Peyer's patch (tissue), 4 donors: ENCODE measurements around the gene KIF26B. TPM values are rescaled to one million over a fixed set of nuclear protein-coding genes. Genes with fewer than 3 reads are reported as not detected.

Source experiments
- DNase-seq, 3 donors: peaks; one replicate each; pipeline ENCODE4 v3.0.0-alpha.2; 2017 to 2019
- H3K27ac ChIP-seq, 4 donors: fragments of 200-600 bp; sonication (generic); one replicate each; pipeline ENCODE4 v1.5.1; 2016 to 2019
- H3K27me3 ChIP-seq, 2 donors: fragments of 200-600 bp; sonication (generic); one replicate each; pipeline ENCODE4 v1.5.1; 2019
- H3K36me3 ChIP-seq, 3 donors: fragments of 200-600 bp; sonication (generic); one replicate each; pipeline ENCODE4 v1.5.1; 2016 to 2019
- H3K4me1 ChIP-seq, 4 donors: fragments of 200-600 bp; sonication (generic); one replicate each; pipeline ENCODE4 v1.5.1; 2016 to 2019
- H3K4me3 ChIP-seq, 4 donors: fragments of 200-600 bp; sonication (generic); 1 replicate in 3 of 4; 2 replicates in 1 of 4; pipeline ENCODE4 v1.5.1; 2016 to 2019; ENCODE audit warnings: mild to moderate bottlenecking in 1 of 4
- H3K9me3 ChIP-seq, 4 donors: fragments of 200-600 bp; sonication (generic); one replicate each; pipeline ENCODE4 v1.5.1; 2016 to 2019; ENCODE audit warnings: mild to moderate bottlenecking in 1 of 4
- POLR2A ChIP-seq, 2 donors: fragments of 450-650 bp; IDR thresholded peaks; one replicate each; pipeline ENCODE4 v1.5.1; 2017; ENCODE audit warnings: antibody characterized with exemption in 2 of 2, mild to moderate bottlenecking in 2 of 2, moderate library complexity in 2 of 2
- total RNA-seq, 4 donors: library from RNA; depleted of rRNA; stranded (reverse); fragments of >200 nt; gene quantifications; one replicate each; pipeline ENCODE4 v1.1.0, GENCODE V29; 2016
- TF ChIP-seq, protein P1 (sequence below), 6 experiments: fragments of 450-650 bp in 4 of 6; fragments of 200-600 bp in 2 of 6; sonication (generic) in 1 of 6; IDR thresholded peaks; one replicate each; pipeline ENCODE4 v1.5.1; 2017 to 2019; ENCODE audit warnings: antibody characterized with exemption in 6 of 6, mild to moderate bottlenecking in 3 of 6, moderate library complexity in 1 of 6

KIF26B gene
- total RNA-seq, 4 donors from 2014 or later: 0.70 to 1.6 (median 1.1) TPM

DNA sequence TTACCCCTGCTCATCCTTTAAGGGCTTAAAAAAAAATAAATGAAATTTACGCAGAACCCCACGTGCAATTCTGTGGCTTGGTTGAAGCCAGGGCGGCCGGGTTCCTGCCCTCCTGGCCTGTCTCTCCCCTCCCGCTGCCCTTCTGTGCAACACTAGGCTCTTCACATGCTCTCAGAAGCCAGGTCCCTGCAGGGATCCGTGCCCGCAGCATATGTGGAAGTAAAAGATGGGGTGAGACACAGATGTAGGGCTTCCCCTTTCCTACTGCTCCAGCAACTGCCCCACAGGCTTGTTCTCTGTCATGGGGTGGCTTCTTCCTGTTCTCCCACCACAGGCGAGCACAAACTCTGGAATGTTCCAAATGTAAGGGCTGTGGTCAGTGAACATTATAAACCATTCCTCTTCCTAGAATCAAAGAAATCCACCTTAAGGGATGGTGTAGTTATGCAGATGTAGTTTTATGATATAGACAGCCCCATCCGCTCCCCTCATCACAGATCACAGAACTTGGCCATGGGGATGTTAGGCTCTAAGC is 535.4 kb downstream of the KIF26B start:
- Histone ChIP-seq H3K36me3 (no peaks in the 10 kb centered on the region), H3K27me3 (no peaks in the 10 kb centered on the region), H3K4me3 (no peak overlapping the region), H3K9me3 (no peaks in the 10 kb centered on the region), H3K27ac (no peak overlapping the region), H3K4me1 (no peaks in the 10 kb centered on the region)
- DNase-seq: no peak
- no peak for TF ChIP-seq POLR2A (IDR thresholded peaks at IDR 0.05)
- TF ChIP-seq, protein P1, sequence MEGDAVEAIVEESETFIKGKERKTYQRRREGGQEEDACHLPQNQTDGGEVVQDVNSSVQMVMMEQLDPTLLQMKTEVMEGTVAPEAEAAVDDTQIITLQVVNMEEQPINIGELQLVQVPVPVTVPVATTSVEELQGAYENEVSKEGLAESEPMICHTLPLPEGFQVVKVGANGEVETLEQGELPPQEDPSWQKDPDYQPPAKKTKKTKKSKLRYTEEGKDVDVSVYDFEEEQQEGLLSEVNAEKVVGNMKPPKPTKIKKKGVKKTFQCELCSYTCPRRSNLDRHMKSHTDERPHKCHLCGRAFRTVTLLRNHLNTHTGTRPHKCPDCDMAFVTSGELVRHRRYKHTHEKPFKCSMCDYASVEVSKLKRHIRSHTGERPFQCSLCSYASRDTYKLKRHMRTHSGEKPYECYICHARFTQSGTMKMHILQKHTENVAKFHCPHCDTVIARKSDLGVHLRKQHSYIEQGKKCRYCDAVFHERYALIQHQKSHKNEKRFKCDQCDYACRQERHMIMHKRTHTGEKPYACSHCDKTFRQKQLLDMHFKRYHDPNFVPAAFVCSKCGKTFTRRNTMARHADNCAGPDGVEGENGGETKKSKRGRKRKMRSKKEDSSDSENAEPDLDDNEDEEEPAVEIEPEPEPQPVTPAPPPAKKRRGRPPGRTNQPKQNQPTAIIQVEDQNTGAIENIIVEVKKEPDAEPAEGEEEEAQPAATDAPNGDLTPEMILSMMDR (IDR thresholded peaks at IDR 0.05): no peak

DNA sequence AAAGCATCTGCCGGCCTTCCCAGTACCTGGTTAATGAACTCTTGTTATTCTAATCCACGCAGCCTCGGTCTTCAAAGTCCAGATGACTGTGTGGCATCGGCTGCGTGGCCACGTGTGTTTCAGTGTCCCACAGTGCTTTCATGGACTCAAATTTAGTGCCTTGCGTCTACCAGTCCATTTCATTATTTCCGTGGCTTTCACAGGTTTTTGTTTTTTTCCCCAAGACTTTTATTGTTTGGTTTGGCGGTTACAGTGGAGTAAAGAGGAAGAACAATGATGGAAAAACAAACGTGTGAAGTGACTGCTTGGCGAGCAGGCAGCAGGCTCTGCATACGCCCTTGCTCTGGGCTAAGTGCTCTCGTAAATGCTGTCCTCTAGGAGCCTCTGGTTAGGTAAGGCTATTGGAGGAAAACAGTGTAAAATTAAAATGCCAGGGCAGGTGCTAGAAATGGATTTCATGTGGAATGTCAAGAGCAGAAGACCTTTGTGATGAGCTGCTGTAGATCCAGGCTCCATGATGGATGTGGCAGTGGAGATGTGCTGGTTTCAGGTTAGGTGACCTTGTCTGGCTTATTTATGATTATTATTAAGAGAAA is 536.3 kb downstream of the KIF26B start:
- Histone ChIP-seq H3K27me3 (no peaks in the 10 kb centered on the region), H3K9me3 (no peaks in the 10 kb centered on the region), H3K27ac (no peak overlapping the region), H3K4me3 (no peak overlapping the region), H3K4me1 (no peaks in the 10 kb centered on the region), H3K36me3 (no peaks in the 10 kb centered on the region)
- no peak for TF ChIP-seq POLR2A (IDR thresholded peaks at IDR 0.05)
- TF ChIP-seq, protein P1 (IDR thresholded peaks at IDR 0.05): no peak
- no peak for DNase-seq

DNA sequence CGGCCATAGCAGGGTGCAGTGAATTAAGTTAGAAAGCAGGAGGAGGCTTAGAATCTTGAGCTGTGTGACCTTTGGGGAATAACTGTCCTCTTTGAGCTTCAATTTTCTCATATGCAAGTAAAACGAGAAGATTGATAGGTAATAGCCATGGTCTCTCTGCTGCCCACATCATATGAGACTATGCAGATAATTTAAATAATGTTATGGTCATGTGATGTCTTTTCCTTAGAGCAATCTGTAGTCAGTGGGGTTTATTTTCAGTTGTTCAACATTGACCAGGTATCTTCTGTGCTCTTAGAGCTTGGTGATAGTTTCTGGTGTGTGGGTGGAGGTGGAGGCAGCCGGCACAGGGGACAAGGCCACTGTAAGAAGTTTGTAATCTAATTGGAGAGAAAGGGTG is 537.1 kb downstream of the KIF26B start:
- Histone ChIP-seq H3K27me3 (no peaks in the 10 kb centered on the region), H3K36me3 (no peaks in the 10 kb centered on the region), H3K4me3 (no peak overlapping the region), H3K27ac (no peak overlapping the region), H3K4me1 (no peaks in the 10 kb centered on the region), H3K9me3 (no peaks in the 10 kb centered on the region)
- DNase-seq: no peak
- no peak for TF ChIP-seq POLR2A (IDR thresholded peaks at IDR 0.05)

DNA sequence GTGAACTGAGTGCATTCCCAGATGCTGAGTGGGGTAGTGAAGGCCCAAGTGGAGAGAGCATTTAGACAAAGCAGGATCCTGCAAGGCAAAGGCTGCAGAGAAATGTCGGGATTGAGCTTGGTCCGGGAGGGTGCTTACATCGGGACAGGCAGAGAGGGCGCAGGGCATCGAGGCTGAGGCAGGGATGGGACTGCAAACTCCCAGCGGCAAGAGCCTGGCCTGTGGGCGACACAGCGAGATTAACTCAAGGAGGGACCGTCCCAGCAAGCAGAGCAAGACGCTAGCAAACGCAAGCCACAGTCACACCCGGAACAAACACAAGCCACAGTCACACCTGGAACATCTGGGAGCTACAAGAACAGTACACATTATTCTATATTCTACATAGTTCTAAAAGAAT is 537.5 kb downstream of the KIF26B start:
- no peaks in the 10 kb centered on the region for H3K36me3 ChIP-seq
- TF ChIP-seq POLR2A (IDR thresholded peaks at IDR 0.05): no peak
- TF ChIP-seq, protein P1 (IDR thresholded peaks at IDR 0.05): no peak
- no peaks in the 10 kb centered on the region for H3K4me1 ChIP-seq

DNA sequence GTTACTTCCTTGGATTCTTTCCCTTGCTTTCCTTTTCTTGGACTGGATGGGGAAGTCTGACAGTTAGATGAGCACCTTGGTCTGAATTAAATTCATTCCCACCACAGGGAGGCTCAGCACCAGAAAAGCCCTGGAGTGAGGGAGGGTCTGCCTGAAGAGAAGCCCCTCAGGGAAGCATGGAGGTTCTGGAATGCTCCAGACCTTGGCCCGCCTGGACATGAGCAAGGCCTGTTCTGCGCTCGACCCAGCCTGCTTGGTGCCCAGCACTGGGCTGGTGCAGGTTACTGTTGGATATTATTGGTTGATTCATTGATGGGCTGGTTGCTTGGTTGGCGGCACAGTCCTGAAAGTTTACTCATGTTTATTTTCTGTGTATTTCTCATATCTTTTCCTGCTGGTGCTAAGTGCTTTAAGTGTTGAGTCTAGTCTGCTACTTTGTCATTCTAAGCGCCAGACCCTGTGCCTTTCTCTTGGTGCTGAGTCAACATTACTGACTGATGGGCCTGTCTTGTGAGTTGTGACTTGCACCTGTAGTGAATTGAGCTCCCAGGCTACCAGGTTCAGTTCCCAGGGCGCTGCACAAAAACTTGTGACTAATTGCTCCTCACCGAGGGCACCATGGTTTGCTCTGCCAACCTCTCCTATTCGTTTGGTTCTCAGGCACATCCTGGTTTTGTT is 538.5 kb downstream of the KIF26B start:
- H3K27me3 ChIP-seq: no peaks in the 10 kb centered on the region
- H3K4me1 ChIP-seq: no peaks in the 10 kb centered on the region
- H3K27ac ChIP-seq: no peak overlapping the region
- no peaks in the 10 kb centered on the region for H3K36me3 ChIP-seq
- no peak overlapping the region for H3K4me3 ChIP-seq
- no peak for TF ChIP-seq POLR2A (IDR thresholded peaks at IDR 0.05)
- TF ChIP-seq, protein P1 (IDR thresholded peaks at IDR 0.05): no peak
- peak in 1 of 3 donors; percentile 29 for DNase-seq
- no peaks in the 10 kb centered on the region for H3K9me3 ChIP-seq

More for the DNA sequence above, 537.5 kb downstream of the KIF26B start:
- Histone ChIP-seq H3K9me3 (no peaks in the 10 kb centered on the region), H3K27me3 (no peaks in the 10 kb centered on the region), H3K27ac (no peak overlapping the region), H3K4me3 (no peak overlapping the region)
- DNase-seq: peak in 1 of 3 donors; percentile 24
